Measurements from ENCODE around the gene GNA15.

- no peak for TF ChIP-seq CTCF (conservative IDR thresholded peaks at IDR 0.05 in 1 of 2, IDR thresholded peaks at IDR 0.05 in 1 of 2; ENCODE audit: low read depth in 1 of 2, low read length in 2 of 2)
- TF ChIP-seq EZH2 (IDR thresholded peaks at IDR 0.05; ENCODE audit: low read length, missing control alignments): no peak
These were observed 63.3 kb downstream of the GNA15 start for GRCh38 chr19:3198901-3199700.
